ENCODE measurements around the gene ZEB1.
A peak's percentile ranks its signal among the peaks of the same experiment; 100 is the strongest.

Gene ZEB1

GRCh38 chr10:31397852-31398251 lies 78.8 kb downstream of the ZEB1 start:
- no peak for TF ChIP-seq CTCF (conservative IDR thresholded peaks at IDR 0.05; ENCODE audit: low read depth, low read length)
- Histone ChIP-seq H3K79me2 (ENCODE audit: insufficient read depth, low read depth) (no peaks in the 10 kb centered on the region), H3K27ac (no peak overlapping the region), H3K4me3 (IDR thresholded peaks at IDR 0.05; ENCODE audit: insufficient read depth, low read depth, low read length) (no peak overlapping the region), H2AFZ (ENCODE audit: low read depth) (no peak overlapping the region), H3K27me3 (ENCODE audit: insufficient read depth, low read depth) (no peaks in the 10 kb centered on the region), H3K9ac (no peak overlapping the region), H3K4me1 (ENCODE audit: low read depth, poor library complexity, severe bottlenecking) (peaks cover 32% of the 10 kb centered on the region), H4K20me1 (ENCODE audit: insufficient read depth) (no peaks in the 10 kb centered on the region), H3K4me2 (peak overlapping the region; percentile 33; the same call in 1 of the 2 replicates), H3K36me3 (ENCODE audit: insufficient read depth) (no peaks in the 10 kb centered on the region)

- Histone ChIP-seq H2AFZ (ENCODE audit: low read depth) (no peak overlapping the region), H3K4me1 (ENCODE audit: low read depth, poor library complexity, severe bottlenecking) (peaks cover 32% of the 10 kb centered on the region), H3K9ac (no peak overlapping the region), H3K79me2 (ENCODE audit: insufficient read depth, low read depth) (no peaks in the 10 kb centered on the region), H3K27ac (no peak overlapping the region), H4K20me1 (ENCODE audit: insufficient read depth) (0 out of 2 replicates have a peak, but pooled peaks cover 3% of the 10 kb centered on the region), H3K27me3 (ENCODE audit: insufficient read depth, low read depth) (no peaks in the 10 kb centered on the region), H3K4me2 (no peak overlapping the region), H3K4me3 (IDR thresholded peaks at IDR 0.05; ENCODE audit: insufficient read depth, low read depth, low read length) (no peak overlapping the region), H3K36me3 (ENCODE audit: insufficient read depth) (no peaks in the 10 kb centered on the region)
- TF ChIP-seq CTCF (conservative IDR thresholded peaks at IDR 0.05; ENCODE audit: low read depth, low read length), result no peak
These were observed 80.2 kb downstream of the ZEB1 start for GRCh38 chr10:31399171-31399570.

- Histone ChIP-seq H4K20me1 (ENCODE audit: insufficient read depth) (0 out of 2 replicates have a peak, but pooled peaks cover 3% of the 10 kb centered on the region), H3K4me3 (IDR thresholded peaks at IDR 0.05; ENCODE audit: insufficient read depth, low read depth, low read length) (no peak overlapping the region), H2AFZ (ENCODE audit: low read depth) (no peak overlapping the region), H3K4me2 (no peak overlapping the region), H3K4me1 (ENCODE audit: low read depth, poor library complexity, severe bottlenecking) (peaks cover 32% of the 10 kb centered on the region), H3K27me3 (ENCODE audit: insufficient read depth, low read depth) (no peaks in the 10 kb centered on the region), H3K79me2 (ENCODE audit: insufficient read depth, low read depth) (no peaks in the 10 kb centered on the region), H3K27ac (no peak overlapping the region), H3K36me3 (ENCODE audit: insufficient read depth) (no peaks in the 10 kb centered on the region), H3K9ac (no peak overlapping the region)
- TF ChIP-seq CTCF (conservative IDR thresholded peaks at IDR 0.05; ENCODE audit: low read depth, low read length), result no peak
These were observed 80.6 kb downstream of the ZEB1 start for GRCh38 chr10:31399631-31400030.

- H3K27me3 ChIP-seq (ENCODE audit: insufficient read depth, low read depth), result no peaks in the 10 kb centered on the region
- no peak overlapping the region for H3K9ac ChIP-seq
- H4K20me1 ChIP-seq (ENCODE audit: insufficient read depth), result 0 out of 2 replicates have a peak, but pooled peaks cover 3% of the 10 kb centered on the region
- H3K4me3 ChIP-seq (IDR thresholded peaks at IDR 0.05; ENCODE audit: insufficient read depth, low read depth, low read length), result no peak overlapping the region
- H3K27ac ChIP-seq, result no peak overlapping the region
- H3K36me3 ChIP-seq (ENCODE audit: insufficient read depth), result no peaks in the 10 kb centered on the region
- H3K79me2 ChIP-seq (ENCODE audit: insufficient read depth, low read depth), result no peaks in the 10 kb centered on the region; the same call in 1 of the 2 replicates
- peak overlapping the region; percentile 34; the same call in 1 of the 2 replicates for H3K4me2 ChIP-seq
- no peak overlapping the region for H2AFZ ChIP-seq (ENCODE audit: low read depth)
- H3K4me1 ChIP-seq (ENCODE audit: low read depth, poor library complexity, severe bottlenecking), result peaks cover 32% of the 10 kb centered on the region
- TF ChIP-seq CTCF (conservative IDR thresholded peaks at IDR 0.05; ENCODE audit: low read depth, low read length), result no peak
These were observed 82.3 kb downstream of the ZEB1 start for GRCh38 chr10:31401287-31401686.
